Stomach (tissue), 4 donors: ENCODE measurements around the gene IRF2BP2.

Experiments used
- POLR2A ChIP-seq, 4 donors: fragments of 450-650 bp; IDR thresholded peaks; one replicate each; pipeline ENCODE4 v1.6.1; 2016; ENCODE audit warnings: antibody characterized with exemption in 4 of 4, control low read depth in 2 of 4, mild to moderate bottlenecking in 1 of 4, moderate library complexity in 1 of 4
- TF ChIP-seq, protein P1 (sequence below), 7 experiments: fragments of 450-650 bp in 4 of 7; fragments of 200-600 bp in 3 of 7; sonication (generic) in 3 of 7; IDR thresholded peaks; one replicate each; pipeline ENCODE4 v1.5.1; 2016 to 2019; ENCODE audit warnings: antibody characterized with exemption in 7 of 7, control low read depth in 2 of 7, mild to moderate bottlenecking in 1 of 7

DNA sequence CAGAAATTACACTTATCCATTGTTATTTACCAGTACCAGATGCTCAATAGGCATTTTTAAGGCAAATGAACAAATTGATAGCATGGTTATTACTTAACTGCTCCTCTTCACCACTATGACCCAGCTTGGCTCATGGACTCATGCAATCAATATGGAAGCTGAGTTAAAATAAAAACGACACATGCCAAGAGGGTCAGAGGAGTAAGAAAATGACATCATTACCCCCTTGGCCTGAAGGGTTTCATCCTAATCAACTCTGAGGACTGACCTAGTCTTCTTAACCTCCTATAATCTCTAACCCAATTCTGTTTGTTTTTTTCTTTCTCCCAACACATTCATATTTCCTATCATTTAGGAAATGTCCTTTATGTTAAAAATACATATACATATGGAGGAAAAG lies 41.6 kb downstream of the IRF2BP2 start:
- TF ChIP-seq, protein P1, sequence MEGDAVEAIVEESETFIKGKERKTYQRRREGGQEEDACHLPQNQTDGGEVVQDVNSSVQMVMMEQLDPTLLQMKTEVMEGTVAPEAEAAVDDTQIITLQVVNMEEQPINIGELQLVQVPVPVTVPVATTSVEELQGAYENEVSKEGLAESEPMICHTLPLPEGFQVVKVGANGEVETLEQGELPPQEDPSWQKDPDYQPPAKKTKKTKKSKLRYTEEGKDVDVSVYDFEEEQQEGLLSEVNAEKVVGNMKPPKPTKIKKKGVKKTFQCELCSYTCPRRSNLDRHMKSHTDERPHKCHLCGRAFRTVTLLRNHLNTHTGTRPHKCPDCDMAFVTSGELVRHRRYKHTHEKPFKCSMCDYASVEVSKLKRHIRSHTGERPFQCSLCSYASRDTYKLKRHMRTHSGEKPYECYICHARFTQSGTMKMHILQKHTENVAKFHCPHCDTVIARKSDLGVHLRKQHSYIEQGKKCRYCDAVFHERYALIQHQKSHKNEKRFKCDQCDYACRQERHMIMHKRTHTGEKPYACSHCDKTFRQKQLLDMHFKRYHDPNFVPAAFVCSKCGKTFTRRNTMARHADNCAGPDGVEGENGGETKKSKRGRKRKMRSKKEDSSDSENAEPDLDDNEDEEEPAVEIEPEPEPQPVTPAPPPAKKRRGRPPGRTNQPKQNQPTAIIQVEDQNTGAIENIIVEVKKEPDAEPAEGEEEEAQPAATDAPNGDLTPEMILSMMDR (IDR thresholded peaks at IDR 0.05) = no peak
- TF ChIP-seq POLR2A (IDR thresholded peaks at IDR 0.05) = no peak
